Neural cell (in vitro differentiated cells): ENCODE data around the gene OST4. TPM values are rescaled to one million over a fixed set of nuclear protein-coding genes. Genes with fewer than 3 reads are reported as not detected.

Experiments
- H2AFZ ChIP-seq: fragments of 200-600, 300-800 bp; sonication (generic), shearing (Covaris generic); 2 replicates; pipeline ENCODE4 v1.6.0; 2014; ENCODE audit warnings: low read depth, mild to moderate bottlenecking, antibody characterized with exemption, low read length, moderate library complexity
- H3F3A ChIP-seq: fragments of 200-600 bp; shearing (Covaris generic); 2 replicates; pipeline ENCODE4 v1.6.1; 2016; ENCODE audit warnings: mild to moderate bottlenecking, moderate library complexity, mixed read lengths, antibody characterized with exemption, low read length; ENCODE audit not compliant: insufficient read depth, poor library complexity, severe bottlenecking
- H3K27ac ChIP-seq: fragments of 200-600, 300-800 bp; sonication (generic), shearing (Covaris generic); 2 replicates; pipeline ENCODE4 v1.5.1; 2014; ENCODE audit warnings: mild to moderate bottlenecking, low read length, moderate library complexity
- H3K27me3 ChIP-seq: fragments of 300-800, 200-600 bp; sonication (generic), shearing (Covaris generic); 2 replicates; pipeline ENCODE4 v1.6.0; 2014; ENCODE audit warnings: mild to moderate bottlenecking, low read depth, low read length, moderate library complexity; ENCODE audit not compliant: insufficient read depth
- H3K36me3 ChIP-seq: fragments of 300-800, 200-600 bp; sonication (generic), shearing (Covaris generic); 2 replicates; pipeline ENCODE4 v1.5.1; 2014; ENCODE audit warnings: mild to moderate bottlenecking, antibody characterized with exemption, low read length, moderate library complexity; ENCODE audit not compliant: insufficient read depth
- H3K4me2 ChIP-seq: fragments of 300-800, 200-600 bp; sonication (generic), shearing (Covaris generic); 2 replicates; pipeline ENCODE4 v1.6.0; 2014; ENCODE audit warnings: mild to moderate bottlenecking, low read length
- H3K4me3 ChIP-seq: fragments of 300-800, 200-600 bp; sonication (generic), shearing (Covaris generic); 2 replicates; pipeline ENCODE4 v1.5.1; 2014; ENCODE audit warnings: mild to moderate bottlenecking, low read length, moderate library complexity
- H3K79me2 ChIP-seq: fragments of 200-600 bp; shearing (Covaris generic); replicated peaks from 2 replicates; pipeline ENCODE4 v1.6.0; 2014; ENCODE audit warnings: mild to moderate bottlenecking, low read length, moderate library complexity; ENCODE audit not compliant: insufficient read depth
- H3K9ac ChIP-seq: fragments of 300-800, 200-600 bp; sonication (generic), shearing (Covaris generic); 2 replicates; pipeline ENCODE4 v1.6.1; 2016; ENCODE audit warnings: mild to moderate bottlenecking, low read length, mixed read lengths
- H3K9me2 ChIP-seq: fragments of 200-600 bp; shearing (Covaris generic); 2 replicates; pipeline ENCODE4 v1.6.1; 2016; ENCODE audit warnings: mild to moderate bottlenecking, low read length, mixed read lengths; ENCODE audit not compliant: insufficient read depth
- H3K9me3 ChIP-seq: fragments of 200-600, 300-800 bp; sonication (generic), shearing (Covaris generic); 2 replicates; pipeline ENCODE4 v1.6.1; 2016; ENCODE audit warnings: mild to moderate bottlenecking, mixed run types, low read length, moderate library complexity, mixed read lengths
- H4K20me1 ChIP-seq: fragments of 200-600 bp; shearing (Covaris generic); 2 replicates; pipeline ENCODE4 v1.6.1; 2016; ENCODE audit warnings: mild to moderate bottlenecking, mixed run types; ENCODE audit not compliant: insufficient read depth
- EP300 ChIP-seq: fragments of 450-650 bp; conservative IDR thresholded peaks from 2 replicates; pipeline ENCODE4 v1.6.1; 2014; ENCODE audit warnings: antibody characterized with exemption, mild to moderate bottlenecking, moderate library complexity; ENCODE audit not compliant: poor library complexity, severe bottlenecking
- EZH2 ChIP-seq: fragments of 200-600, 300-800 bp; shearing (Covaris generic), sonication (generic); IDR thresholded peaks from 2 replicates; pipeline ENCODE4 v1.6.1; 2014; ENCODE audit warnings: antibody characterized with exemption, low read length, borderline replicate concordance, mild to moderate bottlenecking; ENCODE audit not compliant: insufficient read depth, poor library complexity, severe bottlenecking
- MXI1 ChIP-seq: fragments of 450-650 bp; conservative IDR thresholded peaks from 2 replicates; pipeline ENCODE4 v1.6.1; 2014; ENCODE audit warnings: antibody characterized with exemption, mild to moderate bottlenecking; ENCODE audit not compliant: poor library complexity, severe bottlenecking
- POLR2AphosphoS5 ChIP-seq: IDR thresholded peaks from 2 replicates; pipeline ENCODE4 v1.6.1; 2012
- RAD21 ChIP-seq: fragments of 450-650 bp; conservative IDR thresholded peaks from 2 replicates; pipeline ENCODE4 v1.6.1; 2014; ENCODE audit warnings: antibody characterized with exemption, mild to moderate bottlenecking, moderate library complexity
- SMC3 ChIP-seq: fragments of 450-650 bp; conservative IDR thresholded peaks from 2 replicates; pipeline ENCODE4 v1.6.1; 2014; ENCODE audit warnings: antibody characterized with exemption, mild to moderate bottlenecking, moderate library complexity; ENCODE audit not compliant: poor library complexity
- TAF1 ChIP-seq: IDR thresholded peaks from 2 replicates; pipeline ENCODE4 v1.6.1; 2012; ENCODE audit warnings: low read depth
- polyA plus RNA-seq: library from polyadenylated mRNA; depleted of rRNA; stranded (reverse); fragments of >200 nt; gene quantifications from 2 replicates; pipeline ENCODE4 v1.2.3, GENCODE V29; 2014
- TF ChIP-seq, protein P1 (sequence below): fragments of 450-650 bp; IDR thresholded peaks from 2 replicates; pipeline ENCODE4 v1.5.1; 2014; ENCODE audit warnings: antibody characterized with exemption, mild to moderate bottlenecking, moderate library complexity; ENCODE audit not compliant: poor library complexity, severe bottlenecking
- TF ChIP-seq, protein P2 (sequence below): IDR thresholded peaks from 2 replicates; pipeline ENCODE4 v1.6.1; 2012; ENCODE audit warnings: borderline replicate concordance

Gene OST4
- polyA plus RNA-seq, 1 donor from 2014 or later: 263 TPM

DNA sequence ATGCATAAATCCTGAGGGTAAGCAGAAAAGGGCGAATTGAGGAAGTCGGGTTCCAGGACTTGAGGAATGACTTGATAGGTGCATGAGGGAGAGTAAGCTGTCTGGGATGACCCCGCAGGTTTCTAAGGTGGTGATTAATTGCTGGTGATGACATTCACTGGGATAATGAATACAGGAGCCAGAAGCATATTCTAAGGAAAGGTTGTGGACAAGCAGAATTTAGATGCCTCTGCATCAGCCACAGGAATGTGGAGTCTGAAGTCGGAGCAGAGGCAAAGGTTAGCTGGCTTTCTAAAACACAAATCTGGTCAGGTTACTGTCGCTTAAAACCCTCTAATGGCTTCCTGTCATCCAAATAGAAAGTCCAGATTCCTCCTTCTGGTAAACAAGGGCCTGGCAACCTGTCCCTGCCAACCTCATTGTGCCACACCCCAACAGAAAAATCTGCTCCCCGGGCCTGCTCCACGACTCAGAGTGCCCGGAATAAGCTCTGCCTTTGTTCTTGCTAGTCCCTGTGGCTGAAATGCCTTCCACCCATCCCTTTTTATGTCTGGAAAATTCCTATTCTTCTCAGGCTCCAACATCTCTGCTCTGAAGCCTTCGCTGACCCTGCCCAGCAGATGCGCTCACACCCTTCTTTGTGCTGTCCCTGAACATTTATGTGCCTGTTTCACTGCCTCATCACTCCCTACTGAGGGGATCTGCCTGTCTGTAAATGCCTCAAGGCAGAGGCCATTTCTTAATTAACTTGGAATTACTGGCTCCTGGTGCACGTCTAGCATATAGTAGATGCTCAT lies 50.0 kb downstream of the OST4 start:
- TF ChIP-seq EZH2: no peak
- TF ChIP-seq TAF1: no peak
- no peak for TF ChIP-seq EP300
- TF ChIP-seq, protein P1, sequence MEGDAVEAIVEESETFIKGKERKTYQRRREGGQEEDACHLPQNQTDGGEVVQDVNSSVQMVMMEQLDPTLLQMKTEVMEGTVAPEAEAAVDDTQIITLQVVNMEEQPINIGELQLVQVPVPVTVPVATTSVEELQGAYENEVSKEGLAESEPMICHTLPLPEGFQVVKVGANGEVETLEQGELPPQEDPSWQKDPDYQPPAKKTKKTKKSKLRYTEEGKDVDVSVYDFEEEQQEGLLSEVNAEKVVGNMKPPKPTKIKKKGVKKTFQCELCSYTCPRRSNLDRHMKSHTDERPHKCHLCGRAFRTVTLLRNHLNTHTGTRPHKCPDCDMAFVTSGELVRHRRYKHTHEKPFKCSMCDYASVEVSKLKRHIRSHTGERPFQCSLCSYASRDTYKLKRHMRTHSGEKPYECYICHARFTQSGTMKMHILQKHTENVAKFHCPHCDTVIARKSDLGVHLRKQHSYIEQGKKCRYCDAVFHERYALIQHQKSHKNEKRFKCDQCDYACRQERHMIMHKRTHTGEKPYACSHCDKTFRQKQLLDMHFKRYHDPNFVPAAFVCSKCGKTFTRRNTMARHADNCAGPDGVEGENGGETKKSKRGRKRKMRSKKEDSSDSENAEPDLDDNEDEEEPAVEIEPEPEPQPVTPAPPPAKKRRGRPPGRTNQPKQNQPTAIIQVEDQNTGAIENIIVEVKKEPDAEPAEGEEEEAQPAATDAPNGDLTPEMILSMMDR: no peak
- no peak for TF ChIP-seq SMC3
- TF ChIP-seq RAD21: no peak
- TF ChIP-seq MXI1: no peak
- no peak for TF ChIP-seq POLR2AphosphoS5
- TF ChIP-seq, protein P2, sequence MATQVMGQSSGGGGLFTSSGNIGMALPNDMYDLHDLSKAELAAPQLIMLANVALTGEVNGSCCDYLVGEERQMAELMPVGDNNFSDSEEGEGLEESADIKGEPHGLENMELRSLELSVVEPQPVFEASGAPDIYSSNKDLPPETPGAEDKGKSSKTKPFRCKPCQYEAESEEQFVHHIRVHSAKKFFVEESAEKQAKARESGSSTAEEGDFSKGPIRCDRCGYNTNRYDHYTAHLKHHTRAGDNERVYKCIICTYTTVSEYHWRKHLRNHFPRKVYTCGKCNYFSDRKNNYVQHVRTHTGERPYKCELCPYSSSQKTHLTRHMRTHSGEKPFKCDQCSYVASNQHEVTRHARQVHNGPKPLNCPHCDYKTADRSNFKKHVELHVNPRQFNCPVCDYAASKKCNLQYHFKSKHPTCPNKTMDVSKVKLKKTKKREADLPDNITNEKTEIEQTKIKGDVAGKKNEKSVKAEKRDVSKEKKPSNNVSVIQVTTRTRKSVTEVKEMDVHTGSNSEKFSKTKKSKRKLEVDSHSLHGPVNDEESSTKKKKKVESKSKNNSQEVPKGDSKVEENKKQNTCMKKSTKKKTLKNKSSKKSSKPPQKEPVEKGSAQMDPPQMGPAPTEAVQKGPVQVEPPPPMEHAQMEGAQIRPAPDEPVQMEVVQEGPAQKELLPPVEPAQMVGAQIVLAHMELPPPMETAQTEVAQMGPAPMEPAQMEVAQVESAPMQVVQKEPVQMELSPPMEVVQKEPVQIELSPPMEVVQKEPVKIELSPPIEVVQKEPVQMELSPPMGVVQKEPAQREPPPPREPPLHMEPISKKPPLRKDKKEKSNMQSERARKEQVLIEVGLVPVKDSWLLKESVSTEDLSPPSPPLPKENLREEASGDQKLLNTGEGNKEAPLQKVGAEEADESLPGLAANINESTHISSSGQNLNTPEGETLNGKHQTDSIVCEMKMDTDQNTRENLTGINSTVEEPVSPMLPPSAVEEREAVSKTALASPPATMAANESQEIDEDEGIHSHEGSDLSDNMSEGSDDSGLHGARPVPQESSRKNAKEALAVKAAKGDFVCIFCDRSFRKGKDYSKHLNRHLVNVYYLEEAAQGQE: no peak
- Histone ChIP-seq H3K9me3 (no peaks in the 10 kb centered on the region), H3K27me3 (no peaks in the 10 kb centered on the region), H4K20me1 (peaks cover 6% of the 10 kb centered on the region), H3K4me2 (no peak overlapping the region), H3F3A (no peaks in the 10 kb centered on the region), H3K36me3 (peaks cover 4% of the 10 kb centered on the region), H3K9ac (no peak overlapping the region), H3K79me2 (no peaks in the 10 kb centered on the region), H3K9me2 (no peaks in the 10 kb centered on the region), H3K4me3 (no peak overlapping the region), H3K27ac (no peak overlapping the region), H2AFZ (no peak overlapping the region)

Other genes with a start within 250 kb of the OST4 start
- gene DPYSL5, start 223.5 kb downstream of the OST4 start, polyA plus RNA-seq: 111 and 157 TPM in 2 replicates
- gene MAPRE3, start 101.0 kb downstream of the OST4 start, polyA plus RNA-seq: 69.2 and 87.1 TPM in 2 replicates
- 10.3 and 14.9 TPM in 2 replicates for gene TMEM214, start 38.7 kb downstream of the OST4 start, polyA plus RNA-seq
- 34.3 and 39.1 TPM in 2 replicates for gene AGBL5, start 20.0 kb downstream of the OST4 start, polyA plus RNA-seq
- 1.3 and 2.2 TPM in 2 replicates for gene EMILIN1, start 7.0 kb upstream of the OST4 start, polyA plus RNA-seq
- 3.1 and 4.1 TPM in 2 replicates for gene KHK, start 15.1 kb upstream of the OST4 start, polyA plus RNA-seq
- 24.5 and 33.7 TPM in 2 replicates for gene CGREF1, start 47.5 kb upstream of the OST4 start, polyA plus RNA-seq
- gene ABHD1, start 52.2 kb upstream of the OST4 start, polyA plus RNA-seq: not detected in 2 replicates
- 121 and 123 TPM in 2 replicates for gene PREB, start 63.0 kb upstream of the OST4 start, polyA plus RNA-seq
- gene PRR30, start 67.8 kb upstream of the OST4 start, polyA plus RNA-seq: not detected in 2 replicates
- gene TCF23, start 77.3 kb upstream of the OST4 start, polyA plus RNA-seq: not detected in 2 replicates
- gene ATRAID, start 140.4 kb upstream of the OST4 start, polyA plus RNA-seq: 94.3 and 121 TPM in 2 replicates
- gene SLC5A6, start 140.6 kb upstream of the OST4 start, polyA plus RNA-seq: 64.3 and 98.4 TPM in 2 replicates
- gene CAD, start 145.7 kb upstream of the OST4 start, polyA plus RNA-seq: 14.2 and 22.8 TPM in 2 replicates
- gene SLC30A3, start 191.4 kb upstream of the OST4 start, polyA plus RNA-seq: not detected in 2 replicates
- gene DNAJC5G, start 203.8 kb upstream of the OST4 start, polyA plus RNA-seq: not detected in 2 replicates
- 0.28 TPM in 1 of 2 replicates, not detected in the other for gene TRIM54, start 210.8 kb upstream of the OST4 start, polyA plus RNA-seq
- 3.1 and 9.0 TPM in 2 replicates for gene UCN, start 236.8 kb upstream of the OST4 start, polyA plus RNA-seq